CD4-positive, alpha-beta T cell (primary cell): ENCODE results near the gene IL9R. TPM values are rescaled to one million over a fixed set of nuclear protein-coding genes. Genes with fewer than 3 reads are reported as not detected.
"Not testable (repeated sequence)": the region's sequence is repeated elsewhere in the genome, so short reads cannot be mapped to it uniquely, and the experiment has no call there.

ENCODE experiments used
- ATAC-seq: fragments of 200-7000 bp; cut with Tn5 transposase; one replicate; pipeline ENCODE4 v1.10.0; 2022; ENCODE audit warnings: mild to moderate bottlenecking; ENCODE audit not compliant: poor library complexity
- CTCF ChIA-PET: fragments of 350-600 bp; sonication (Branson Sonifier 250); formaldehyde crosslinking; loops from one replicate; lab custom pipeline; 2021; ENCODE audit warnings: antibody characterized with exemption, inconsistent platforms; lab: Charles Lee
- POLR2A ChIA-PET: fragments of 350-600 bp; sonication (Branson Sonifier 250); formaldehyde crosslinking; loops from one replicate; lab custom pipeline; 2021; ENCODE audit warnings: antibody characterized with exemption, inconsistent platforms; lab: Charles Lee
- DNase-seq, 14 experiments: peaks; one replicate each; pipeline ENCODE4 v3.0.0-alpha.2; 2013 to 2020; ENCODE audit warnings: mixed read lengths in 2 of 14
- H3K27ac ChIP-seq, 2 donors: one replicate each; pipeline versions ENCODE4 v1.5.1 to v1.7.0; 2013; ENCODE audit warnings: low read length in 2 of 2, low read depth in 1 of 2, mild to moderate bottlenecking in 1 of 2
- H3K27me3 ChIP-seq, 2 experiments: 1 replicate in 1 of 2; 2 replicates in 1 of 2; pipeline versions ENCODE4 v1.6.1 to v1.7.0; 2013; ENCODE audit warnings: low read length in 2 of 2, control low read depth in 1 of 2, mild to moderate bottlenecking in 1 of 2, moderate library complexity in 1 of 2; ENCODE audit not compliant: insufficient read depth in 2 of 2, control insufficient read depth in 1 of 2
- H3K36me3 ChIP-seq: one replicate; pipeline ENCODE4 v1.6.1; 2013; ENCODE audit warnings: low read length, control low read depth; ENCODE audit not compliant: insufficient read depth
- H3K4me1 ChIP-seq: one replicate; pipeline ENCODE4 v1.6.1; 2013; ENCODE audit warnings: low read length, control low read depth; ENCODE audit not compliant: insufficient read depth
- H3K4me3 ChIP-seq: one replicate; pipeline ENCODE4 v1.5.1; 2013; ENCODE audit warnings: mild to moderate bottlenecking, low read length, moderate library complexity
- H3K9me3 ChIP-seq, 2 experiments: 1 replicate in 1 of 2; 2 replicates in 1 of 2; pipeline versions ENCODE4 v1.6.1 to v1.7.0; 2013; ENCODE audit warnings: low read length in 2 of 2, mild to moderate bottlenecking in 2 of 2, control low read depth in 1 of 2, moderate library complexity in 1 of 2; ENCODE audit not compliant: control insufficient read depth in 1 of 2, insufficient read depth in 1 of 2
- H3K27ac Mint-ChIP-seq: one replicate; pipeline ENCODE4 v1.8.0; 2020; ENCODE audit warnings: mixed read lengths
- H3K27me3 Mint-ChIP-seq: one replicate; pipeline ENCODE4 v1.8.0; 2021; ENCODE audit warnings: mixed read lengths
- H3K36me3 Mint-ChIP-seq: one replicate; pipeline ENCODE4 v1.8.0; 2021; ENCODE audit warnings: low read depth, mixed read lengths
- H3K4me1 Mint-ChIP-seq: one replicate; pipeline ENCODE4 v1.8.0; 2021; ENCODE audit warnings: low read depth, mixed read lengths
- H3K4me3 Mint-ChIP-seq: one replicate; pipeline ENCODE4 v1.8.0; 2020; ENCODE audit warnings: mild to moderate bottlenecking, mixed read lengths
- H3K9me3 Mint-ChIP-seq: one replicate; pipeline ENCODE4 v1.8.0; 2020; ENCODE audit warnings: mixed read lengths
- CTCF ChIP-seq: fragments of 200-600 bp; IDR thresholded peaks from one replicate; pipeline ENCODE4 v1.8.0; 2022; ENCODE audit warnings: antibody characterized with exemption, mild to moderate bottlenecking
- intact Hi-C, 2 experiments: fragments of 100-400 bp; cut with DNase I in 1 of 2; cut with micrococcal nuclease in 1 of 2; formaldehyde crosslinking; loops; one replicate each; pipeline versions ENCODE4 v1.15.1 to v1.9.0; 2023 to 2025; cut with DNase I, micrococcal nuclease
- total RNA-seq, 174 experiments: library from RNA in 2 of 174; stranded (reverse) in 2 of 174; gene quantifications; one replicate each; pipeline ENCODE4 v1.2.3 and lab custom pipeline; 2021 to 2026

Gene IL9R
- total RNA-seq, 2 experiments from 2014 or later: 0.69 to 1.1 TPM

GRCh38 chrX:156005144-156005543, 7.6 kb downstream of the IL9R start:
- Histone ChIP-seq H3K4me3 (no peak overlapping the region), H3K4me1 (peaks cover 15% of the 10 kb centered on the region), H3K36me3 (no peaks in the 10 kb centered on the region), H3K27ac (no peak overlapping the region), H3K27me3 (no peaks in the 10 kb centered on the region), H3K9me3 (peaks cover 0 to 4% of the 10 kb centered on the region in 2 experiments)
- ChIA-PET CTCF (no interaction called here), POLR2A (no interaction called here)
- TF ChIP-seq CTCF: no peak
- ATAC-seq (no peak), DNase-seq (no peak)
- intact Hi-C loops: no loop called here
- H3K4me1 Mint-ChIP-seq: peaks cover 6% of the 10 kb centered on the region
- no peak overlapping the region for H3K4me3 Mint-ChIP-seq
- no peaks in the 10 kb centered on the region for H3K9me3 Mint-ChIP-seq
- no peaks in the 10 kb centered on the region for H3K27me3 Mint-ChIP-seq
- no peak overlapping the region for H3K27ac Mint-ChIP-seq
- H3K36me3 Mint-ChIP-seq: no peaks in the 10 kb centered on the region

DNA sequence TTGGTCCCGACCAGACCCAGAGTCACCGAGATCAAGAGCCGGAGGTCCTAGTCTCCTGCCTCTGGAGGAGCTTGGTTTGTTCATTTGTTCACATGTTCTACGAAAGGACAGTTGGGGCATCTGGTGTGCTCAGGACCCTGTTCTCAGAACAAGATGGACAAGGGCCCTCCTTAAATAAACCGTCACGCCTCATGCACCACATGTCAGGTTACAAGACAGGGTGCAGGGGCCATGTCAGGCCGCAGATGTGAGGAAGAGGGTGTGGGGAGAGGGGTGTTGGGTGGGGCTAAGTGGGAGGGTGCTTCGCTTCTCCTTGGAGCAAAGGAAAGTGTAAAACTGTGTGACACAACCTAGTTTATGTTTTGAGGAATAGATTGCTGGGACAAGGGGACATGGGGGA, 9.0 kb downstream of the IL9R start:
- H3K4me3 ChIP-seq, ATAC-seq, H3K27me3 ChIP-seq, H3K4me1 Mint-ChIP-seq, H3K9me3 ChIP-seq, H3K27ac ChIP-seq, H3K4me3 Mint-ChIP-seq, H3K27ac Mint-ChIP-seq, H3K36me3 Mint-ChIP-seq, DNase-seq, H3K4me1 ChIP-seq, H3K27me3 Mint-ChIP-seq, intact Hi-C loops, CTCF ChIA-PET, H3K36me3 ChIP-seq, POLR2A ChIA-PET, H3K9me3 Mint-ChIP-seq: not testable (repeated sequence)

- H3K4me3 Mint-ChIP-seq, H3K27ac ChIP-seq, ATAC-seq, CTCF ChIA-PET, H3K4me1 Mint-ChIP-seq, H3K36me3 ChIP-seq, H3K27me3 Mint-ChIP-seq, H3K36me3 Mint-ChIP-seq, H3K9me3 Mint-ChIP-seq, POLR2A ChIA-PET, intact Hi-C loops, H3K4me3 ChIP-seq, H3K27me3 ChIP-seq, H3K4me1 ChIP-seq, H3K9me3 ChIP-seq, H3K27ac Mint-ChIP-seq, DNase-seq: not testable (repeated sequence)
Measured at GRCh38 chrX:156008379-156008778, 10.9 kb downstream of the IL9R start.

DNA sequence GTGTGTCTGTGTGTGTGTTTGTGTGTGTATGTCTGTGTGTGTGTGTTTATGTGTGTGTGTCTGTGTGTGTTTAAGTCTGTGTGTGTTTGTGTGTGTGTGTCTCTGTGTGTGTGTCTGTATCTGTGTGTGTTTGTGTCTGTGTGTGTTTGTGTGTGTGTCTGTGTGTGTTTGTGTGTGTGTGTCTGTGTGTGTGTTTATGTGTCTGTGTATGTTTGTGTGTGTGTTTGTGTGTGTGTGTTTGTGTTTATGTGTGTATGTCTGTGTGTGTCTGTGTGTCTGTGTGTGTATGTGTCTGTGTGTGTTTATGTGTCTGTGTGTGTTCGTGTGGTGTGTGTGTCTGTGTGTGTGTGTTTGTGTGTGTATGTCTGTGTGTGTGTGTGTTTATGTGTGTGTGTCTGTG, 11.4 kb downstream of the IL9R start:
- H3K36me3 ChIP-seq: no peaks in the 10 kb centered on the region
- no peak overlapping the region for H3K4me3 Mint-ChIP-seq
- no peaks in the 10 kb centered on the region for H3K27me3 Mint-ChIP-seq
- TF ChIP-seq CTCF: no peak
- no peak overlapping the region for H3K27ac ChIP-seq
- CTCF ChIA-PET: no interaction called here
- no peaks in the 10 kb centered on the region for H3K4me1 Mint-ChIP-seq
- no peaks in the 10 kb centered on the region for H3K9me3 Mint-ChIP-seq
- POLR2A ChIA-PET: no interaction called here
- ATAC-seq (no peak), DNase-seq (no peak)
- no peak overlapping the region for H3K27ac Mint-ChIP-seq
- H3K4me3 ChIP-seq: no peak overlapping the region
- no peaks in the 10 kb centered on the region for H3K27me3 ChIP-seq
- no peaks in the 10 kb centered on the region for H3K9me3 ChIP-seq
- H3K4me1 ChIP-seq: peaks cover 4% of the 10 kb centered on the region
- intact Hi-C loops: no loop called here
- H3K36me3 Mint-ChIP-seq: no peaks in the 10 kb centered on the region

DNA sequence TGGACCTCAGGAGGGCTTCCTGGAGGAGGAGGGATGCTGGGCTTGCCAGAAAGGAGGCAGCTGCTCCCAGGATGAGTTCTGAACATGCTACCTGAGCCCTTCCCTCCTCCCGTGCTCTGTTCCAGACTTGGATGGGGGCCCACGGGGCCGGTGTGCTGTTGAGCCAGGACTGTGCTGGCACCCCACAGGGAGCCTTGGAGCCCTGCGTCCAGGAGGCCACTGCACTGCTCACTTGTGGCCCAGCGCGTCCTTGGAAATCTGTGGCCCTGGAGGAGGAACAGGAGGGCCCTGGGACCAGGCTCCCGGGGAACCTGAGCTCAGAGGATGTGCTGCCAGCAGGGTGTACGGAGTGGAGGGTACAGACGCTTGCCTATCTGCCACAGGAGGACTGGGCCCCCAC, 12.2 kb downstream of the IL9R start:
- ATAC-seq, H3K4me1 ChIP-seq, CTCF ChIA-PET, H3K4me3 Mint-ChIP-seq, H3K27ac ChIP-seq, H3K4me3 ChIP-seq, intact Hi-C loops, H3K9me3 ChIP-seq, DNase-seq, H3K36me3 Mint-ChIP-seq, H3K27me3 ChIP-seq, H3K27me3 Mint-ChIP-seq, H3K4me1 Mint-ChIP-seq, POLR2A ChIA-PET, H3K9me3 Mint-ChIP-seq, H3K27ac Mint-ChIP-seq, H3K36me3 ChIP-seq: not testable (repeated sequence)

DNA sequence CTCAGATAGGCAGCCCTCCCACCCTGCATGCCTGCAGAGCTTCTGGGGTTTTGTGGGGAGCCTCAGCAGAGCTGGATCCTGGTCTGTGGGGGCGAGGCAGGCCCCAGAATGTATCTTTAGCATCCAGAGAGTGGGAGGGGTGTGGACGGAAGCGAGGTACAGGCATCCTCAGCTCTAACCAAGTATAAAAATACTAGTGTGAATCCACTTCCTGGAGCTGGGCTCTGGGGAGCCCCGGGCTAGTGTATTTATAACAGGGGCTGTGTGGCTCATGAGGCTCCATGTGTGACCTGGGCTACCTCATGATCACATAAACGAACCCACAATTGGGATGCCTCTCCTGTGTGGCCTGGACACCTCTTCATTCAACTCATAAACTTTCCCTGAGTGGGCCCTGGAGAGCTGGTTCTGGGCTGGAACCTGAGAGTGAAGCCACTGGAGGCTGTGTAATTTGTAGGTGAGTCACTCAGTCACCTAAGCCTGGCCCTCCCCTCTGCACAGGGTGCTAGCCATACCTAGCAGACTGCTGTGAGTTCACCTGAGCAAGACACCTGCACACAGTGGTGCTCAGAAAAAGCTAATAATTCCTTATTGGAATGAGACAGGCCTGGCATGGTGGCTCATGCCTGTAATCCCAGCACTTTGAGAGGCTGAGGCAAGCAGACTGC, 15.9 kb downstream of the IL9R start:
- H3K27me3 Mint-ChIP-seq, H3K36me3 Mint-ChIP-seq, H3K4me3 ChIP-seq, H3K4me1 ChIP-seq, POLR2A ChIA-PET, H3K4me3 Mint-ChIP-seq, DNase-seq, H3K27me3 ChIP-seq, intact Hi-C loops, H3K27ac ChIP-seq, CTCF ChIA-PET, H3K9me3 Mint-ChIP-seq, H3K27ac Mint-ChIP-seq, H3K36me3 ChIP-seq, H3K4me1 Mint-ChIP-seq, H3K9me3 ChIP-seq: not testable (repeated sequence)
- peak; percentile 37 for ATAC-seq
